HepG2 (cell line): ENCODE results near the gene BLOC1S4. TPM values are rescaled to one million over a fixed set of nuclear protein-coding genes. Genes with fewer than 3 reads are reported as not detected.

Experiments used
- AHR ChIP-seq: IDR thresholded peaks from 2 replicates; pipeline ENCODE4 v1.6.1; 2018; ENCODE audit warnings: missing genetic modification reagents, missing compliant biosample characterization
- ARNTL ChIP-seq: sonication (generic); formaldehyde crosslinking; IDR thresholded peaks from 2 replicates; pipeline ENCODE4 v1.4.0; 2020; ENCODE audit warnings: mild to moderate bottlenecking, missing genetic modification reagents
- ATF7-NPFF ChIP-seq: sonication (generic); formaldehyde crosslinking; IDR thresholded peaks from 2 replicates; pipeline ENCODE4 v1.8.1; 2023; ENCODE audit warnings: mild to moderate bottlenecking, low read depth, missing genetic modification reagents, moderate library complexity
- CTCF ChIP-seq: sonication (generic); formaldehyde crosslinking; IDR thresholded peaks from 2 replicates; pipeline ENCODE4 v1.5.0; 2020; ENCODE audit warnings: mild to moderate bottlenecking, missing genetic modification reagents, moderate library complexity
- DMAP1 ChIP-seq: IDR thresholded peaks from 2 replicates; pipeline ENCODE4 v1.6.1; 2016
- JARID2 ChIP-seq: sonication (generic); formaldehyde crosslinking; IDR thresholded peaks from 2 replicates; pipeline ENCODE4 v1.8.1; 2023; ENCODE audit warnings: missing genetic modification reagents, inconsistent platforms; ENCODE audit not compliant: insufficient replicate concordance
- ZKSCAN1 ChIP-seq: fragments of 150-350 bp; IDR thresholded peaks from 2 replicates; pipeline ENCODE4 v1.6.1; 2014; ENCODE audit warnings: low read length
- ZMYM2 ChIP-seq: sonication (generic); formaldehyde crosslinking; IDR thresholded peaks from 2 replicates; pipeline ENCODE4 v1.8.0; 2022; ENCODE audit warnings: mild to moderate bottlenecking, missing genetic modification reagents
- ZNF652 ChIP-seq: IDR thresholded peaks from 2 replicates; pipeline ENCODE4 v1.6.1; 2016; ENCODE audit warnings: low read depth, borderline replicate concordance
- ZNF687 ChIP-seq: sonication (generic); formaldehyde crosslinking; IDR thresholded peaks from 2 replicates; pipeline ENCODE4 v1.5.1; 2020; ENCODE audit warnings: mild to moderate bottlenecking, missing genetic modification reagents, moderate library complexity
- ZNF800 ChIP-seq: sonication (generic); formaldehyde crosslinking; IDR thresholded peaks from 2 replicates; pipeline ENCODE4 v1.4.0; 2020; ENCODE audit warnings: missing genetic modification reagents
- polyA plus RNA-seq, 8 experiments: library from polyadenylated mRNA; depleted of rRNA in 3 of 8; stranded (reverse) in 7 of 8; unstranded in 1 of 8; fragments of >200 nt; fragmentation: Illumina TruSeq in 4 of 8; extraction: Trizol in 4 of 8; gene quantifications; 2 replicates each; pipeline versions ENCODE4 v1.2.1 to v1.2.3, GENCODE V29; 2011 to 2016; ENCODE audit warnings: low read depth in 4 of 8, missing spikeins in 1 of 8, mixed read lengths in 1 of 8; ENCODE audit not compliant: insufficient read depth in 1 of 8
- total RNA-seq, 5 experiments: library from RNA; depleted of rRNA; stranded (reverse); fragments of >200 nt; fragmentation: Illumina TruSeq; extraction: Trizol; gene quantifications; 2 replicates each; pipeline ENCODE4 v1.2.3, GENCODE V29; 2016; ENCODE audit warnings: low read depth in 1 of 5

The BLOC1S4 gene
- total and polyA plus RNA-seq, 2 of the 13 experiments (the other 11 are each of a cell fraction or from before 2014, with no cell fraction given): 15.5 to 20.9 TPM

- TF ChIP-seq CTCF (CRISPR knock-in tag) (peak; percentile 75), DMAP1 (CRISPR knock-in tag) (no peak), ZKSCAN1 (no peak), AHR (CRISPR knock-in tag) (0 out of 2 replicates have a peak, but pooled peaks have one; percentile 24), ATF7-NPFF (CRISPR knock-in tag) (no peak), ARNTL (no peak), JARID2 (CRISPR knock-in tag) (no peak), ZNF652 (CRISPR knock-in tag) (no peak), ZNF800 (no peak), ZMYM2 (CRISPR knock-in tag) (peak; percentile 45; the same call in 1 of the 2 replicates), ZNF687 (peak; percentile 25; the same call in 1 of the 2 replicates)
These were observed 34.8 kb upstream of the BLOC1S4 start (continued) for GRCh38 chr4:6681191-6681590.
